Activated CD4-positive, alpha-beta T cell treated with anti-CD3 and anti-CD28 coated beads, Interleukin-2, Interleukin-6, amounts not matched to agents 100 ng/mL and 50 ng/mL, durations not matched to agents 16 hours and 8 hours (primary cell): ENCODE measurements around the gene SGMS1.
"Not testable (repeated sequence)": the region's sequence is repeated elsewhere in the genome, so short reads cannot be mapped to it uniquely, and the experiment has no call there.

ENCODE experiments used
- DNase-seq: peaks from one replicate; pipeline ENCODE4 v3.0.0-alpha.2; 2020

Gene SGMS1

GRCh38 chr10:50529660-50530059 lies 94.1 kb downstream of the SGMS1 start:
- DNase-seq, result no peak

- no peak for DNase-seq
Measured at GRCh38 chr10:50528206-50528605, 95.5 kb downstream of the SGMS1 start.

GRCh38 chr10:50527442-50528043 lies 96.2 kb downstream of the SGMS1 start:
- DNase-seq, result peak; percentile 67

DNA sequence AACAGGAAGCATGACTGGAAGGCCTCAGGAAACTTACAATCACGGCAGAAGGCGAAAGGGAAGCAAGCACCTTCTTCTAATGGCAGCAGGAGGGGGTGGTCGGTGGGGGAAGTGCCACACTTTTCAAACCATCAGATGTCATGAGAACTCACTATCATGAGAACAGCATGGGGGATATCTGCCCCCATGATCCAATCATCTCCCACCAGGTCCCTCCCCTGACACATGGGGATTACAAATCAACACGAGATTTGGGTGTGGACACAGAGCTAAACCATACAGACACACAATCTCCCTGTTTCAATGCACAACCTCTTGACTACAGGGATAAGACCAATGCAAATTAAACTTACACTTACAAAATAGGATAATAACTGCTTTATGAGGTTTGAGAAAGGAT lies 97.6 kb downstream of the SGMS1 start:
- DNase-seq, result no peak

GRCh38 chr10:50523357-50523756 lies 100.4 kb downstream of the SGMS1 start:
- no peak for DNase-seq

DNA sequence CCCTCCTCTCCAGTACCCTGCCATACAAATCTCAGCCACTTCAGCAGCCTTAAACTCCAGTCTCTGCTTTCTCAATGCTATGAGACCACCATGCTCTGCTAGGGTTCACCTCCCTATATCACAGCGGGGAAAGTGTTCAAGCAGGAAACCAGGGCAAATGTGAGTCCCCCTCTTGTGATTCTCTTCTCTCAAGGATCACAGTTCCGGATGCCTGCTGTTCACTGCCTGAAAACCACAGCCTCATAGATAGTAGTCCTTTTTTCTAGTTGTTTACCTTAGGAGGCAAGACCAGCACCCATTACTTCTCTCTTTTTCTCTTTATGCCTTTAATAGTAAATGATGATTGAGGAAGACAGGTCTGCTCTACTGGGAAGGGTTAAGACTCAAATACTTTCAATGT lies 100.8 kb downstream of the SGMS1 start:
- DNase-seq, result no peak

DNA sequence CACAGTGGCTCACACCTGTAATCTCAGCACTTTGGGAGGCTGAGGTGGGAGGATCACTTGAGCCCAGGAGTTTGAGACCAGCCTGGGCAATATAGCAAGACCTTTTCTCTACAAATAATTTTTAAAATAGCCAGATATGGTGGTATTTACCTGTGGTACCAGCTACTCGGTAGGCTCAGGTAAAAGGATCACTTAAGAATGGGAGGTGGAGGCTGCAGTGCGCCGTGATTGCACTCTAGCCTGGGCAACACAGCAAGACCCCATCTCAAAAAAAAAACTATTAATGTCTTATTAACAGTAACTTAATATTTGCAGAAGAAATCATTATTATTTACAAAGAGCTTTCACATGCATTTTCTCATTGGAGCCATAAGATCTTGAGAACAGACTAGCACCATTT lies 103.6 kb downstream of the SGMS1 start:
- no peak for DNase-seq

- DNase-seq, result no peak
Measured at GRCh38 chr10:50517626-50518025, 106.1 kb downstream of the SGMS1 start.

- no peak for DNase-seq
Measured at GRCh38 chr10:50516171-50516570, 107.6 kb downstream of the SGMS1 start.

DNA sequence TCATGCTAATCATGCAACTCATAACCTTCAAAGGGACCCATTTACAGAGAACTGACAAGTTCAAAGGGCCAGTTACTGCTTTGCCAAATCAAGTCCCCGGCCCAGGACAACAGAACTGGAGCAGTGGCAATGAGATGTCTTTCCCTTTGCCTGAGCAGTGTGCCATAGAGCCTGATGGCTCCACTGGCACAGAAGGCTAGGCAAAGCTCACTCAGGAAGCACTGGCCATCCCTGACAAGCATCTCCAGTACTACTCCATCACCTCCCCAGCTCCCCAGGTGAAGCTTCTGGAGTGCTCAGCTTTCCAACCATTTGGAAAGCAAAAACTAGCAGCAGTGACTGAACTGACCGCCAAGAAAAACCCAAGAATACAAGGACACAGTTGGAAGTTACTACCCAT lies 108.3 kb downstream of the SGMS1 start:
- no peak for DNase-seq

- DNase-seq, result no peak
Measured at GRCh38 chr10:50514995-50515394, 108.8 kb downstream of the SGMS1 start.

DNA sequence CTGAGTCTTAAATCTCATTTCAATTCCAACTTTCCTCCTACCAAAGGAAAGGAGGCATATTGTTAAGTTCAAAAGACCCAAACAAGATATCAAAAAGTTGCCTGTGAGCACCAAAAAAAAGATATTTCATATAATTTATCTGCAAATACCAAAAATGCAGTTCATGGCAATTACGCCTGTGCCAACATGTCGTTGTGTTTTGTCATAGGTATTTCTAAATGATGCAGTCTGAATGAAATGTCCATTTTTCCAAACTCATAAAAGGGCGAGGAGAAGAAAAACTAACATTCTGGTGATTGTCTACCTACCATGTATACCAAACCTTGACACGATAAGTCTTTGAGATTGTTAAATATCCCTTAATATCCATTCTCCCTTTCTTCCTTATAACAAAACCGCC lies 109.8 kb downstream of the SGMS1 start:
- DNase-seq, result no peak

GRCh38 chr10:50512743-50513416 lies 110.9 kb downstream of the SGMS1 start:
- DNase-seq, result peak; percentile 81

GRCh38 chr10:50512214-50512595 lies 111.6 kb downstream of the SGMS1 start:
- DNase-seq, result no peak

DNA sequence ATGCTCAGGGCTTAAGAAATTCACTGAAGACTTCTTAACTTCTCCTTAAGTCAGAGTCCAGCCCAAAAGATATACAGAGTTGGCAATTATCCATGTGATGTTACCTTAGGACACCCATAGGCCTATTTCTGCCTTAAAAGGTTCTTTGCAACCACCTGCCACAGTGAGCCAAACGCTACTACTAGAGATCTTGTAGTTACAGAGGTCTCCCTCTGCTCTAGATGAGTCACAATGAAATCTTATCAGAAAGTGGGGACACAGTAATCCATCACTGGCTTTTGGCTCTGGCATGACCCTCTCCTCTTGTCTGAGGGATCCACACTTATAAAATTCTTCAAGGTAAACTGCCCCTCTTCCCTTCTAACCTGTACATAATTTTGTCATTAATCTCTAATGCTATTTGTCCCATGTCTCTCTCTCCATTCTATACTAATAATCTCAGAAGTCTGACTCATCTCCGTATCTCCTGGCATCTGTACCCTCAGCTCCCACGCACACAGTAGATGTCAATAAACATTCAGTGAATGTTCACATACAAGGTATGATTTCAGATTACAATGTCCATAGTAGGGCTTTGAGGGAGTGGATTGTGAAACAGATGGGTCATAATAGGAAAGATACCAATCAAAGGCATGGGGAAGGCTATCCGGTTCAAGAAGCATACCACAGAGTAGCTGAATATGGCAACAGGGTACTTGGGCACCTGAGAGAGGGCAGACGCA lies 112.1 kb downstream of the SGMS1 start:
- peak; percentile 87 for DNase-seq

DNA sequence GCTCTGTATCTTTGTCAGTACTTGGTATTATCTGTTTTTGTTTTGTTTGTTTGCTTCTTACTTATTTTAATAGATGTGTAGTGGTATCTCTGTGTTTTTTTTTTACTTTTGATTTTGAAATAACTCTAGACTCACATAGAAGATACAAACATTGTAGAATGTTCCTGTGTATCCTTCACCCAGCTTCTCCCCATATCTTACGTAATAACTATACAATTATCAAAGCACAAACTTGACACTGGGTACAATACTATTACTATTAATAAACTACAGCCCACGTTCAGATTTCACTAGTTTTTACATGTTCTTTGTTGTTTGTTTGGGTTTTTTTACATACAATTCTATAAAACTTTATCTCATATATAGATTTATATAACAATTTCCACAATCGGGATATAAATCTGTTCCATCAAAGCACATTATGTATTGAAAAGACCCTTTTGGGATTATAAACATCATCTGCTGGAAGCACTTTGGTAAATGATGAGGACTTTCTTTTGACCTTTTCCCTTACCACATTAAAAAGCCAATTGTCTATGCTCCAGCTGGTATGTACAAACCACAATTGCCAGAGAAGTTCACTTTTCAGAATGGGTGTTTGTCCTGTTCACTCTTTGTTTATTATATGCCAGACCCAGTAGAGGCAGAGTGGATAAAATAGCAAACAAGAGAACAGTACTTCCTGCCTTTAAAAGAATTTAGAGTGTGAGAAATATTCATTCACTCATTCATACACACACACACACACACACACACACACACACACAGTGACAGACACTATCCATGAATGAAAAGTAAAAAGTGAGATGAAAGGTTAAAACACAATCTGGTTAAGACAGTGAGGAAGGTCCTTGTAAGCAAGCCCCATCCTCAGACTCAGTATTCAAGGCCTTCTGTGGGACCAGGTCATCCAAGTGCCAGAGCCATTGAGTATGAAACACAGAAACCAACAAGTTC lies 113.0 kb downstream of the SGMS1 start:
- DNase-seq, result no peak

GRCh38 chr10:50508315-50509051 lies 115.3 kb downstream of the SGMS1 start:
- DNase-seq, result peak; percentile 95

DNA sequence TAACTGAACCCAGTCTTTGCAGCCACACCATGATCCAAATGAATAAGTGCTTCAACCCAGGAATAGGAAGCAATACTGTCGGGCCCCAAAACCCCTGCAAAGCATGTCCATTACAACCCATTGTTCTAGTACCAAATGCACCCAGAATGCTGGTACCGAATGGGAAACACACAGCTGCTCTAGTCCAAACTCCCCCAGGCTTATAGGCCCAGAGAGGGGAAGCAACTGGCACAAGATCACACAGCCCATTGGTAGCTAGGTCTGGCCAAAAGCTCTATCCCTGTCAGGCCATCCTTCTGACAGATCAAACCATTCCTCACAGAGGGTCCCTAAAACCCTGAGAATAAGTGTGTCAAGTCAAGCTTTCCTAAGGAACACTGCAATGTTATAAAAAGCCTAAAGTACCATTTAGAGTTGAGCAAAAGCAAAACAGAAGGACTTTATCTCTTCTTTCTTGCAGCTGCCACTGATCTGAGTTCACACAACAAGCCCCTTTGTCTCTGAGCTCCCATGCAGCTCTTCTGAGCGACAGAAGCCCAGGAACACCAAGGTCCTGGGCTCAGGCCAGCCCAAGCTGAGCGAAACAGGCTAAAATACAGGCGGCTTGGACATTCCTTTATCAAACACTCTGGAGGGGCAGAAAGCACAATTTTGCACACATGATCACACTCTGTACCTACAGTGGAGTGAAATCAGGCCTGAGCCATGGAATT lies 116.7 kb downstream of the SGMS1 start:
- no peak for DNase-seq

GRCh38 chr10:50504389-50504788 lies 119.4 kb downstream of the SGMS1 start:
- DNase-seq, result no peak

GRCh38 chr10:50503661-50504320 lies 120.0 kb downstream of the SGMS1 start:
- DNase-seq, result no peak

GRCh38 chr10:50503156-50503555 lies 120.6 kb downstream of the SGMS1 start:
- DNase-seq, result not testable (repeated sequence)
